Neuronal stem cell (in vitro differentiated cells): ENCODE results near the gene XXYLT1.

Source experiments
- DNase-seq: peaks from one replicate; pipeline ENCODE4 v3.0.0-alpha.2; 2013; ENCODE audit warnings: low spot score
- H2AFZ ChIP-seq: one replicate; pipeline ENCODE4 v1.6.1; 2013; ENCODE audit warnings: mild to moderate bottlenecking, low read length, inconsistent platforms
- H2AK5ac ChIP-seq: 2 replicates; pipeline ENCODE4 v1.6.1; 2013; ENCODE audit warnings: low read depth, mild to moderate bottlenecking, inconsistent platforms, low read length, moderate library complexity, mixed read lengths
- H2BK120ac ChIP-seq: 2 replicates; pipeline ENCODE4 v1.6.1; 2013; ENCODE audit warnings: low read depth, mild to moderate bottlenecking, inconsistent platforms, low read length, moderate library complexity, mixed read lengths
- H2BK12ac ChIP-seq: one replicate; pipeline ENCODE4 v1.6.1; 2013; ENCODE audit warnings: low read length, inconsistent platforms
- H2BK15ac ChIP-seq: 2 replicates; pipeline ENCODE4 v1.6.1; 2013; ENCODE audit warnings: mild to moderate bottlenecking, low read length, inconsistent platforms, mixed read lengths
- H2BK5ac ChIP-seq: one replicate; pipeline ENCODE4 v1.6.1; 2013; ENCODE audit warnings: inconsistent platforms, mild to moderate bottlenecking, low read length, moderate library complexity
- H3K14ac ChIP-seq: one replicate; pipeline ENCODE4 v1.6.1; 2013; ENCODE audit warnings: low read length, inconsistent platforms
- H3K18ac ChIP-seq: 2 replicates; pipeline ENCODE4 v1.6.1; 2013; ENCODE audit warnings: low read length, inconsistent platforms
- H3K23ac ChIP-seq: 2 replicates; pipeline ENCODE4 v1.6.1; 2013; ENCODE audit warnings: low read depth, mild to moderate bottlenecking, mixed read lengths, low read length, inconsistent platforms; ENCODE audit not compliant: poor library complexity
- H3K27ac ChIP-seq: replicated peaks from 3 replicates; pipeline ENCODE4 v1.5.1; 2013; ENCODE audit warnings: low read length, inconsistent platforms
- H3K27me3 ChIP-seq, 3 experiments: 2 replicates each; pipeline ENCODE4 v1.6.1; 2013; ENCODE audit warnings: low read length in 3 of 3, mild to moderate bottlenecking in 2 of 3, inconsistent platforms in 1 of 3, low read depth in 1 of 3, mixed read lengths in 1 of 3, moderate library complexity in 1 of 3; ENCODE audit not compliant: control insufficient read depth in 3 of 3, insufficient read depth in 3 of 3
- H3K36me3 ChIP-seq, 2 donors: replicated peaks in 1 of 2; 2 replicates each; pipeline ENCODE4 v1.6.1; 2013; ENCODE audit warnings: low read length in 2 of 2; ENCODE audit not compliant: control insufficient read depth in 2 of 2, insufficient read depth in 2 of 2
- H3K4ac ChIP-seq: 2 replicates; pipeline ENCODE4 v1.6.1; 2013; ENCODE audit warnings: inconsistent platforms, mild to moderate bottlenecking, low read length, moderate library complexity
- H3K4me1 ChIP-seq, 2 donors: 1 replicate in 1 of 2; 2 replicates in 1 of 2; pipeline ENCODE4 v1.6.1; 2013; ENCODE audit warnings: low read length in 2 of 2, low read depth in 1 of 2; ENCODE audit not compliant: control insufficient read depth in 2 of 2, insufficient read depth in 1 of 2
- H3K4me2 ChIP-seq: one replicate; pipeline ENCODE4 v1.6.1; 2013; ENCODE audit warnings: mild to moderate bottlenecking, low read length, inconsistent platforms; ENCODE audit not compliant: insufficient read depth, poor library complexity, severe bottlenecking
- H3K4me3 ChIP-seq, 2 donors: 2 replicates each; pipeline ENCODE4 v1.5.1; 2013; ENCODE audit warnings: low read length in 2 of 2, mild to moderate bottlenecking in 2 of 2, inconsistent platforms in 1 of 2, moderate library complexity in 1 of 2
- H3K79me1 ChIP-seq: one replicate; pipeline ENCODE4 v1.6.1; 2013; ENCODE audit warnings: low read depth, mild to moderate bottlenecking, inconsistent platforms, low read length, moderate library complexity
- H3K9ac ChIP-seq: one replicate; pipeline ENCODE4 v1.6.1; 2013; ENCODE audit warnings: mild to moderate bottlenecking, low read depth, low read length, inconsistent platforms; ENCODE audit not compliant: poor library complexity
- H3K9me3 ChIP-seq, 2 donors: replicated peaks in 1 of 2; 2 replicates each; pipeline versions ENCODE3 to v1.6.1; 2013; ENCODE audit warnings: low read length in 2 of 2, mild to moderate bottlenecking in 2 of 2, inconsistent platforms in 1 of 2, low read depth in 1 of 2, mixed read lengths in 1 of 2, moderate library complexity in 1 of 2; ENCODE audit not compliant: control insufficient read depth in 2 of 2, insufficient read depth in 1 of 2
- H4K8ac ChIP-seq: one replicate; pipeline ENCODE4 v1.6.1; 2013; ENCODE audit warnings: low read depth, mild to moderate bottlenecking, inconsistent platforms, low read length, moderate library complexity
- H4K91ac ChIP-seq: one replicate; pipeline ENCODE4 v1.6.1; 2013; ENCODE audit warnings: low read length, low read depth, mild to moderate bottlenecking, inconsistent platforms; ENCODE audit not compliant: poor library complexity
- WGBS, 2 donors: extraction: QIAGEN DNeasy Blood & Tissue Kit; methylation state at CpG; one replicate each; pipeline ENCODE4 v1.1.7; 2013; ENCODE audit warnings: missing lambda C conversion rate in 2 of 2, mixed read lengths in 1 of 2; ENCODE audit not compliant: insufficient read length in 2 of 2, insufficient replicate concordance in 1 of 2; ENCODE audit errors: extremely low coverage in 2 of 2; 5-methylcytosine and 5-hydroxymethylcytosine counted together

Gene XXYLT1

DNA sequence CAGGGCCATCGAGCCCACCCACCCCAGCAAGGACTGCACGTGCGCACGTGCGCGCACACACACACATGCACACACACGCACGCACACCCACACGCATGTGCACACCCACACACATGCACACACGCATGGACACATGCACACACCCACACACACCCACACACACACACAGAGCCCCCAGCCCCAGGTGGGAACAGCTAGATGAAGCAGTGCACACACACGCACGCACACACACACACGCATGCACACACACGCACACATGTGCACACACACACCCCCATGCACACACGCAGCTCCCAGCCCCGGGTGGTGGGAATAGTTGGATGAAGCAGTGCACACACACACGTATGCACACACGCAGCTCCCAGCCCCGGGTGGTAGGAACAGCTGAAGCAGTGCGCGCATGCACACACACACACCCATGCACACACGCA lies 158.6 kb downstream of the XXYLT1 start:
- H2BK5ac ChIP-seq, result no peak overlapping the region
- no CpG with 5 or more reads among the region's 22 CpGs for WGBS, 2 donors
- H3K79me1 ChIP-seq, result peaks cover 4% of the 10 kb centered on the region
- peak overlapping the region; percentile 62 for H3K18ac ChIP-seq
- H3K4me1 ChIP-seq, result peaks cover 3 to 4% of the 10 kb centered on the region in 2 donors
- no peak overlapping the region for H4K91ac ChIP-seq
- H3K4me3 ChIP-seq, result peak overlapping the region in 1 of 2 donors; percentile 48
- H3K27ac ChIP-seq, result no peak overlapping the region
- peaks cover 0 to 3% (median 0%) of the 10 kb centered on the region in 3 experiments for H3K27me3 ChIP-seq
- peak overlapping the region; percentile 78 for H3K9ac ChIP-seq
- no peak overlapping the region for H2AK5ac ChIP-seq
- peak overlapping the region; percentile 94 for H3K14ac ChIP-seq
- DNase-seq, result no peak
- H2BK12ac ChIP-seq, result peak overlapping the region; percentile 92
- H3K9me3 ChIP-seq, result peaks cover 0 to 10% of the 10 kb centered on the region in 2 donors
- H4K8ac ChIP-seq, result no peak overlapping the region
- no peak overlapping the region for H3K4ac ChIP-seq
- H2BK120ac ChIP-seq, result no peak overlapping the region
- peak overlapping the region; percentile 92 for H3K23ac ChIP-seq
- H3K4me2 ChIP-seq, result no peak overlapping the region
- H3K36me3 ChIP-seq, result peaks cover 13 to 14% of the 10 kb centered on the region in 2 donors
- no peak overlapping the region for H2BK15ac ChIP-seq
- H2AFZ ChIP-seq, result no peak overlapping the region

DNA sequence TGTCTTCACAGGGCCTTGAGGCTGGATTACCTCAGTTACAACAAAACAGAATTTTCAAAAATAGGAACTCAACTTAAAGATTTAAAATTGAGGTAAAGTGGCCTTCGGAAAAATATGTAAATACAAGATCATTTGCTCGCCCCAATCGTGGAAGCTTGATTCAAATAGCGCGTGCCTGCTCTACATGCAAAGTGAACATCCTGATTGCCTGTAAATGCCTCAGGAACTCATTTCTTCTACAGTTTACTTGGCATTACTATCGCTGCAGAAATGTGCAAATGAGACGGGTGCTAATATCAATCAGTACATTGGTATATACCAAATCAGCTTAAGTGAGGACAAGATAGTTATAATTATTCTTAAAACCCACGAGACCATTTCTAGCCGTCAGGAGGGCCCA lies 159.2 kb downstream of the XXYLT1 start:
- Histone ChIP-seq H3K18ac (no peak overlapping the region), H3K4me3 (no peak overlapping the region), H4K8ac (no peak overlapping the region), H2BK5ac (no peak overlapping the region), H2BK12ac (no peak overlapping the region), H2BK120ac (no peak overlapping the region), H3K9ac (no peak overlapping the region), H3K79me1 (peaks cover 4% of the 10 kb centered on the region), H3K4me2 (no peak overlapping the region), H3K23ac (no peak overlapping the region), H3K27me3 (peaks cover 0 to 3% (median 0%) of the 10 kb centered on the region in 3 experiments), H3K4ac (no peak overlapping the region), H3K14ac (no peak overlapping the region), H3K36me3 (peaks cover 13 to 14% of the 10 kb centered on the region in 2 donors), H2BK15ac (no peak overlapping the region), H2AFZ (no peak overlapping the region), H4K91ac (no peak overlapping the region), H3K9me3 (peaks cover 0 to 10% of the 10 kb centered on the region in 2 donors), H2AK5ac (no peak overlapping the region), H3K4me1 (peaks cover 0 to 4% of the 10 kb centered on the region in 2 donors), H3K27ac (no peak overlapping the region)
- no peak for DNase-seq
- no CpG with 5 or more reads among the region's 9 CpGs for WGBS, 2 donors

DNA sequence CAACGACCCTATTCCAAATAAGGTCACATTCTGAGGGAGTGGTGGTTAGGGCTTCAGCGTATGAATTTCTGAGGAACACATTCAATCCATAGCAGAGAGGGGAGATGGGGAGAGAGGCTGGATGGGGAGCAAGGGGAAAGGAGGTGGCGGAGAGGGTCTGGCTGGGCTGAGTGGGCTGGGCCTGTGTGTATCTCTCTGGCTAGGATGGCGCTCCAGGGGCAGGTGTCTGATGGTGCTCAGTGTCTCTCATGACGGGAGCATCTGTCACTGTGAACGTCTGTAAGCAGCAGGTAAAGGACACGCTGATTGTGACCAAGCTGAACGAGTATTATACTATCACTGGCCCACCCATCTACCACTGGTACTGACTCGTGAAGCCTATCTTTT lies 159.6 kb downstream of the XXYLT1 start:
- Histone ChIP-seq H3K4ac (no peak overlapping the region), H2BK5ac (no peak overlapping the region), H3K9ac (peak overlapping the region; percentile 47), H3K36me3 (peaks cover 13 to 14% of the 10 kb centered on the region in 2 donors), H4K91ac (no peak overlapping the region), H2AK5ac (no peak overlapping the region), H3K4me1 (peaks cover 0 to 2% of the 10 kb centered on the region in 2 donors), H3K27ac (no peak overlapping the region), H4K8ac (no peak overlapping the region), H3K4me3 (no peak overlapping the region), H3K79me1 (peaks cover 4% of the 10 kb centered on the region), H3K9me3 (peaks cover 0 to 10% of the 10 kb centered on the region in 2 donors), H2BK15ac (no peak overlapping the region), H2AFZ (no peak overlapping the region), H3K4me2 (no peak overlapping the region), H3K23ac (no peak overlapping the region), H3K27me3 (peaks cover 0 to 3% (median 0%) of the 10 kb centered on the region in 3 experiments), H3K14ac (no peak overlapping the region), H3K18ac (no peak overlapping the region), H2BK12ac (no peak overlapping the region), H2BK120ac (no peak overlapping the region)
- no peak for DNase-seq
- no CpG with 5 or more reads among the region's 9 CpGs for WGBS, 2 donors

DNA sequence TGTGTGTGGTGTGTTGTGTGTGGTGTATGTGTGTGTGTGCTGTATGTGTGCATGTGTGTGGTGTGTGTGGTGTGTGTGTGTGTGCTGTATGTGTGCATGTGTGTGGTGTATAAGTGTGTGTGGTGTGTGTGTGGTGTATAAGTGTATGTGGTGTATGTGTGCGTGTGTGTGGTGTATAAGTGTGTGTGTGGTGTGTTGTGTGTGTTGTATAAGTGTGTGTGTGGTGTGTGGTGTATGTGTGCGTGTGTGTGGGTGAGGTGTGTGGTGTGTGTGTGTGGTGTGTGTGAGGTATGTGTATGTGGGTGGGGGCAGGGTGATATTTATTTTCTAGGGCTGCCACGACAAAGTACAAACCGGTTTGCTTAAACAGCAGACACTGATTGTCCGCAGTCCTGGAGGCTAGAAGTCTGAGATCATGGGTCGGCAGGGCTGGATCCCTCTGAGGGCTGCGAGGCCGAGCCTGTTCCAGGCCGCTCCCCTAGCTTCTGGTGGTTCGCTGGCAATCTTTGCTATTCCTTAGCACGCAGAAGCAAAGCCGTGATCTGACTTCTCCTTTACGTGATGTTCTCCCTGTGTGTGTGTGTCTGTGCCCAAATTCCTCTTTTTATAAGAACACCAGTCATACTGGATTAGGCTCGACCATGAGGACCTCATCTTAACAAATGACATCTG lies 160.2 kb downstream of the XXYLT1 start:
- Histone ChIP-seq H3K79me1 (peaks cover 4% of the 10 kb centered on the region), H3K9me3 (peaks cover 0 to 10% of the 10 kb centered on the region in 2 donors), H3K27me3 (peaks cover 0 to 3% (median 0%) of the 10 kb centered on the region in 3 experiments), H3K9ac (peak overlapping the region; percentile 3), H2BK120ac (no peak overlapping the region), H3K23ac (no peak overlapping the region), H2BK5ac (no peak overlapping the region), H2BK12ac (no peak overlapping the region), H2AK5ac (no peak overlapping the region), H2BK15ac (no peak overlapping the region), H3K27ac (no peak overlapping the region), H3K4ac (no peak overlapping the region), H3K18ac (no peak overlapping the region), H3K4me2 (no peak overlapping the region), H4K8ac (peak overlapping the region; percentile 74), H2AFZ (no peak overlapping the region), H3K14ac (peak overlapping the region; percentile 11), H3K4me1 (peaks cover 0 to 3% of the 10 kb centered on the region in 2 donors), H4K91ac (peak overlapping the region; percentile 61), H3K4me3 (peak overlapping the region in 1 of 2 donors; percentile 71), H3K36me3 (peaks cover 13 to 14% of the 10 kb centered on the region in 2 donors)
- DNase-seq, result no peak
- 100% methylated on average over 1 to 2 of the region's 14 CpGs for WGBS, 2 donors
